GM21717 (cell line): Measurements from ENCODE around the gene SNRPD2.
"Not testable (repeated sequence)": the region's sequence is repeated elsewhere in the genome, so short reads cannot be mapped to it uniquely, and the experiment has no call there.

Source experiments
- ATAC-seq: cut with Tn5 transposase; IDR thresholded peaks from one replicate; pipeline ENCODE4 v1.9.1; 2021; ENCODE audit warnings: mild to moderate bottlenecking, moderate library complexity; ENCODE audit not compliant: unreplicated experiment

Gene SNRPD2

DNA sequence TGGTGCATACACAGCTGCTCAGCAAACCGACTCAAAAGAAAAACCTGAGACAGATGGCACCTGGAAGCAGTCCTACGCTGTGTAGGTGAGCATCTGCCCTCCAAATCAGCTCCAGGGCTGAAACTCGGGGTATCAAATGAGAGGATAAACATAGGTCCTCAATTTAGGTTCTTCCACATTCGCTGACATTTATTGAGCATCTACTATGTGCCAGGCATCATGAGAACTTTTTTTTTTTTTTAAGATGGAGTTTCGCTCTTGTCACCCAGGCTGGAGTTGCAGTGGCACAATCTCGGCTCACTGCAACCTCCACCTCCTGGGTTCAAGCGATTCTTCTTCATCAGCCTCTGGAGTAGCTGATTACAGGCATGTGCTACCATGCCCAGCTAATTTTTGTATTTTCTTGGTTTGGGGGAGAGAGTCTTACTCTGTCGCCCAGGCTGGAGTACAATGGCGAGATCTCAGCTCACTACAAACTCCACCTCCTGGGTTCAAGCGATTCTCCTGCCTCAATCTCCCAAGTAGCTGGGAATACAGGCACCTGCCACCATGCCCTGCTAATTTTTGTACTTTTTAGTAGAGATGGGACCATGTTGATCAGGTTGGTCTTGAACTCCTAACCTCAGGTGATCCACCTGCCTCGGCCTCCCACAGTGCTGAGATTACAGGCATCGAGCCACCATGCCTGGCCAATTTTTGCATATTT, 14.1 kb upstream of the SNRPD2 start:
- no peak for ATAC-seq

DNA sequence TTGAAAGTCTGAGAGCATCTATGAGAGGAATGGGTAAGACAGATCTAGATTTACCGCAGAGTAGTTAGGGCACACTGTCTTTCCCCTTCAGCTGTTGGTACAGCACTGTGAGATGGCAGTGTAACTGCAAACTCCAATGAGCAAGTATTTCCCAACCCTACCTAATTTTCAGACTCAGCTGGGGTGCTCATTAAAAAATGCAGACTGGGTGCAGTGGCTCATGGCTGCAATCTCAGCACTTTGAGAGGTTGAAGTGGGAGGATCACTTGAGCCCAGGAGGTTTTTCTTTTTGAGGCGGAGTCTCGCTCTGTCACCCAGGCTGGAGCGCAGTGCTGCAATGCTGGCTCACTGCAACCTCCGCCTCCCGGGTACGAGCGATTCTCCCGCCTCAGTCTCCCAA, 13.4 kb upstream of the SNRPD2 start:
- no peak for ATAC-seq

DNA sequence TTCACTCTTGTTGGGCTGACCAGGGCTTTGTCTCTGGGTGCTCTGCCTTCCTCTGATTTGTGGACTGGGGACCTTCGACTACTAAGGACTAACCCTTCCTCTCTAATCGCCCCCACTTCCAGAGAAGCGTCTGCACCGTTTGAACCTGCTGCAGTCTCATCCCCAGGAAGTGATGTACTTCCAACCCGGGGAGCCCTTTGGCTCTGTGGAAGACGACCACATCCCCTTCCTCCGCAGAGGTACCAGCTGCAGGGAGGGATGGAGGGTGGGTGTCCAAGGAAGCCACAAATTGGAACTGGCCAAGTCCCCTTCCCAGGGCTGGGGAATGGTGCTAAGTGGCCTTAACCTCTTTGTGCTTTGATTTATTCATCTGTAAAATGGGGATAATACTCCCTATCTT, 9.9 kb upstream of the SNRPD2 start:
- no peak for ATAC-seq

DNA sequence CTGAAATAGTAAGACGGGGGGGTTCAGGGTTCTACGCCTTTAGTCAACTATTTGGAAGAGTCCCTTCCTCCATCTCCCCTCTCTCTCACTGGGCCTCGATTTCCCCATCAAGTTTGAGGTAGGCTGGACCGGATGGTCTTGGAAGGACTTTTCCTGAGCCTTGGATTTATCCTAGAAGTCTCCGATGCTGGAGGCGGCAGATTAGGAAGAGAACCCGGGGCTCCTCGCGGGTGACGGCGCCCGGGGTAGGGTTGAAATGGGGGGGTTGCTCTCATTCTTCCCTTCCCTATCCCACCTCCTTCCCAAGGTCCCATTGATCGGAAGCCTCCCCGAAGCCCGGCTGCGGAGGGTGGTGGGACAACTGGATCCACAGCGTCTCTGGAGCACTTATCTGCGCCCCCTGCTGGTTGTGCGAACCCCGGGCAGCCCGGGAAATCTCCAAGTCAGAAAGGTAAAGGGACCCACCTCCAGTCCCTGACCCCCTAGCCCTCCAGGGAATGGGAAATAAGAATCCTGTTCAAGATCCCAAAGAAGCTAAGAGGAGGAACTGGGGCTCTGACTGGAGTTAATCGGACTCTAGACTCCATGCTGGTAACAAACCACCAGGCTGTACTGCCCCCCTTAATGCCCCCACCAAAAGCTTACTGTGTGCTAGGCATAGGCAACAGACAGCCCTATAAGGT, 1.5 kb upstream of the SNRPD2 start:
- ATAC-seq: no peak

- peak; percentile 75 for ATAC-seq
Observed at GRCh38 chr19:45692187-45693105, 693 bp upstream of the SNRPD2 start, which contains the start of gene QPCTL. TSS of gene QPCTL (plus strand) at chr19:45692666. CDS start at chr19:45692704, 38 bp downstream.

DNA sequence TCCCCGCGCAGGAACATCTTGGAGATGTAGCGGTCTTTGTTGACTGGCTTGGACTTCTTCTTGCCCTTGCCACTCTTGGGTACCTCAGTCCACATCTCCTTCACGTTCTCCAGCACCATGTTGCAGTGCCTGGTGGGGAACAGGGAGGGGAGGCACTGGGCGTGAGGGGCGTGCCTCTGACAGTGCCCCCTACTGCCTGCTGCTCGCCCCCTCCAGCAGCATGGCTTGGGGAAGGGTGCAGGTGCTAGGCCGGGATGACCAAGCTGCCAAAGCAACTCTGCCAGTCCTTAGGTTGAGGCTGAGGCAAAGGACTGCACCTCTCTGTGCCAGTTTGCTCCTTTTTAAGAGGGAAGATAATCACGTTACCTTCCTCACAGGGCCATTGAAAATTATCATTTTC, 4.2 kb downstream of the SNRPD2 start:
- ATAC-seq: no peak

- ATAC-seq: not testable (repeated sequence)
Observed at GRCh38 chr19:45685045-45685444, 6.7 kb downstream of the SNRPD2 start.

- no peak for ATAC-seq
Observed at GRCh38 chr19:45682908-45683307, 8.8 kb downstream of the SNRPD2 start.

DNA sequence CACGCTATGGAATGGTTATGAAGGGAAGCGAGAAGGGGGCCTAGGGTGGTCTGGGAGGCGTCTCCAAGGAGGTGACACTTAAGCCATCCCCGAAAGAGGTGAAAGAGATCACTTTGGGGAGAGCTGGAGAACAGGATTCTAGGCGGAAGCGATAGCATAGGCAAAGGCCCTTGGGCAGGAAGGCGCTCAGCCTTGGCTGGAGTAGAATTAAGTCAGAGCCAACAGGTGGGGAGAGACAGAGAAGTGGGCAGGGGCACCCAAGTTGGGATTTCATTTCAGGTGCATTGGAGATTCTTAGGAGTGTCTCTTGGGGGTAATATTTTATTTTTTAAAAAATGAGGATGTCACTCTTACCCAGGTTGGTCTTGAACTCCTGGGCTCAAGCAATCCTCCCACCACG, 9.6 kb downstream of the SNRPD2 start:
- no peak for ATAC-seq

DNA sequence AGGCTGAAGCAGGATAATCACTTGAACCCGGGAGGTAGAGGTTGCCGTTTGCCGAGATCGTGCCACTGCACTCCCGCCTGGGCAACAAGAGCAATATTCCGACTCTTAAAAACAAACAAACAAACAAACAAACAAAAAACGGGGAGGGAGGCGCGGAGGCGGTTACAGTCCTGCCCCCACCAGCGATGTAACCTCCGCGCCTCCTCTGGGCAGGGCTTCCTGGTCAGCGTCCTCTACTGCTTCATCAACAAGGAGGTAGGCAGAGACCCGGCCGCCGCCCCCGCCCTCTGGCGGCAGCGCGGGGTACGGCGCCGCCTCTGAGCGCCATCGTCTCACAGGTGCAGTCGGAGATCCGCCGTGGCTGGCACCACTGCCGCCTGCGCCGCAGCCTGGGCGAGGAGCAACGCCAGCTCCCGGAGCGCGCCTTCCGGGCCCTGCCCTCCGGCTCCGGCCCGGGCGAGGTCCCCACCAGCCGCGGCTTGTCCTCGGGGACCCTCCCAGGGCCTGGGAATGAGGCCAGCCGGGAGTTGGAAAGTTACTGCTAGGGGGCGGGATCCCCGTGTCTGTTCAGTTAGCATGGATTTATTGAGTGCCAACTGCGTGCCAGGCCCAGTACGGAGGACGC, 10.2 kb downstream of the SNRPD2 start:
- ATAC-seq: peak; percentile 58

- ATAC-seq: no peak
Observed at GRCh38 chr19:45677351-45678230, 14.2 kb downstream of the SNRPD2 start.

- ATAC-seq: no peak
Observed at GRCh38 chr19:45676851-45677263, 14.9 kb downstream of the SNRPD2 start.

GRCh38 chr19:45674946-45675345, 16.8 kb downstream of the SNRPD2 start:
- no peak for ATAC-seq

DNA sequence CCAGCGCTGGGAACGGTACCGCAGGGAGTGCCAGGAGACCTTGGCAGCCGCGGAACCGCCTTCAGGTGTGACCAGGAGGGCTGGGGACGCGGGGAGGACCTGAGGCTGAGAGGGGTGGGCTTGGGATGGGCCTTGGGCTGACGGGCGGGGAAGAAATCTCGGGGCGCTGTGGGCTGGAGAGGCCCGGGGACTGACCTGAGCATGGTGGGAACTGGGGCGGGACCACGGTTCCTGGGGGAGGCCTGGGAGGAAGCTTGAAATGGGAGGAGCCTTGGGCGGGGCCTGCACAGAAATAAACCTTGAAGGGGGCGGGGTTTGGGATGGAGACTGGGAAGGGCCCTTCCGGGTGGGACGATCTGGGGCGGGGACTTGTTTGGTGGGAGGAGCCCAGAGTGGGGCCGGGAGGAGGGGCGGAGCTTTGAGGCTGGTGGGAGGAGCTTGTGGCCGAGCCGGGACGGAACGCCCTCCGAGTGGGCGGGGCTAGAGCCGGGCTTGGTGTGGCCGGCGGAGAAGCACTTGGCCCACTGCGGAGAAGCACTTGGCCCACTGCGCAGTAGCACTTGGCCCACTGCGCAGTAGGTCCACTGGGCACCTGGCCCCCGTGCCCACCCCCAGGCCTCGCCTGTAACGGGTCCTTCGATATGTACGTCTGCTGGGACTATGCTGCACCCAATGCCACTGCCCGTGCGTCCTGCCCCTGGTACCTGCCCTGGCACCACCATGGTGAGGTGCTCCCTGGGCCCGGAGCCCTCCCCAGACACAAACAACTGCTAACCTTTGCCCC, 20.9 kb downstream of the SNRPD2 start:
- ATAC-seq: no peak

- no peak for ATAC-seq
Observed at GRCh38 chr19:45668342-45668871, 23.3 kb downstream of the SNRPD2 start.

- ATAC-seq: no peak
Observed at GRCh38 chr19:45667620-45668341, 24.0 kb downstream of the SNRPD2 start, which contains the start of gene GIPR. TSS of gene GIPR (plus strand) at chr19:45668221. CDS start at chr19:45669521, 1,300 bp downstream.

DNA sequence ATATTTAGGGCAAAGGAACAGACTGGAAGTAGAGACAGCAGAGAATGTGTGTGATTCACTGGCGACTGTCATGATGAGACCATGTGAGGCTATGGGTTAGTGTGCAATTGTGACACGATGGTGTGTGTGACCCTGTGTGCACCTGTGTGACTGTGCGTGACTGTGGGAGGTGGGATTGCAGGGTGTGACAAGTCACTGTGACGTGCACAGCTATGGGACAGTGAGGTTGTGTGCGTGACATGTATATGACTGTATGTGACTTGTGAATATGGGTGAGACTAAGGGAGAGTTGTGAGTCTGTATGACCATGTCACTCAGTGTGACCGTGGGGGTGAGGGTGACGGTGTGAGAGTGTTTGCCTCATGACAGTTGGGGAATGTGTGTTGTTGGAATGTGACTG, 27.2 kb downstream of the SNRPD2 start:
- ATAC-seq: no peak

GRCh38 chr19:45663800-45664199, 28.0 kb downstream of the SNRPD2 start:
- no peak for ATAC-seq
